HEK293T (cell line): ENCODE results near the gene KCNAB2.

Experiments used
- CTCF ChIA-PET: fragments of 350-600 bp; formaldehyde crosslinking; extraction: SDS; loops from one replicate; lab custom pipeline; 2021; ENCODE audit warnings: antibody characterized with exemption, inconsistent platforms; lab: Yijun Ruan, JAX
- POLR2A ChIA-PET: fragments of 350-600 bp; formaldehyde crosslinking; extraction: SDS; loops from one replicate; lab custom pipeline; 2020; ENCODE audit warnings: antibody characterized with exemption, inconsistent platforms; lab: Yijun Ruan, JAX
- DNase-seq: peaks from one replicate; pipeline ENCODE4 v3.0.0; 2012; ENCODE audit warnings: mixed read lengths; ENCODE audit errors: extremely low spot score
- ARNT ChIP-seq: fragments of 450-650 bp; IDR thresholded peaks from 2 replicates; pipeline ENCODE4 v1.6.1; 2017; ENCODE audit warnings: mild to moderate bottlenecking
- BHLHE40 ChIP-seq: fragments of 450-650 bp; IDR thresholded peaks from 2 replicates; pipeline ENCODE4 v1.6.1; 2016; ENCODE audit warnings: mild to moderate bottlenecking, moderate library complexity, borderline replicate concordance
- CTBP1 ChIP-seq: fragments of 450-650 bp; IDR thresholded peaks from 2 replicates; pipeline ENCODE4 v1.6.1; 2016; ENCODE audit warnings: borderline replicate concordance
- ELF4 ChIP-seq: fragments of 450-650 bp; IDR thresholded peaks from 2 replicates; pipeline ENCODE4 v1.6.1; 2017; ENCODE audit warnings: antibody characterized with exemption
- FOXA1 ChIP-seq: fragments of 450-650 bp; IDR thresholded peaks from 2 replicates; pipeline ENCODE4 v1.6.1; 2016; ENCODE audit warnings: mild to moderate bottlenecking
- FOXK2 ChIP-seq: fragments of 450-650 bp; IDR thresholded peaks from 2 replicates; pipeline ENCODE4 v1.6.1; 2016; ENCODE audit warnings: mild to moderate bottlenecking
- FOXM1 ChIP-seq: fragments of 450-650 bp; IDR thresholded peaks from 2 replicates; pipeline ENCODE4 v1.6.1; 2017; ENCODE audit warnings: mild to moderate bottlenecking, borderline replicate concordance
- HDGF ChIP-seq: fragments of 450-650 bp; IDR thresholded peaks from 2 replicates; pipeline ENCODE4 v1.6.1; 2017; ENCODE audit warnings: antibody characterized with exemption, borderline replicate concordance
- L3MBTL2 ChIP-seq: fragments of 450-650 bp; conservative IDR thresholded peaks from 2 replicates; pipeline ENCODE4 v1.6.1; 2016; ENCODE audit warnings: mild to moderate bottlenecking
- LEF1 ChIP-seq: fragments of 450-650 bp; IDR thresholded peaks from 2 replicates; pipeline ENCODE4 v1.6.1; 2017; ENCODE audit warnings: mild to moderate bottlenecking, borderline replicate concordance
- NFRKB ChIP-seq: fragments of 450-650 bp; IDR thresholded peaks from 2 replicates; pipeline ENCODE4 v1.6.1; 2016; ENCODE audit warnings: mild to moderate bottlenecking, moderate library complexity
- SP1 ChIP-seq: fragments of 450-650 bp; IDR thresholded peaks from 2 replicates; pipeline ENCODE4 v1.6.1; 2017
- SUZ12 ChIP-seq: fragments of 450-650 bp; IDR thresholded peaks from 2 replicates; pipeline ENCODE4 v1.6.1; 2016; ENCODE audit warnings: mild to moderate bottlenecking
- TARDBP ChIP-seq: fragments of 450-650 bp; IDR thresholded peaks from 2 replicates; pipeline ENCODE4 v1.6.1; 2016
- ZNF384 ChIP-seq: fragments of 450-650 bp; IDR thresholded peaks from 2 replicates; pipeline ENCODE4 v1.6.1; 2016
- TF ChIP-seq, protein P1 (sequence below): fragments of 450-650 bp; IDR thresholded peaks from 2 replicates; pipeline ENCODE4 v1.6.1; 2016

KCNAB2 gene

GRCh38 chr1:6141592-6141991 is 95.9 kb downstream of the KCNAB2 start:
- POLR2A ChIA-PET = no interaction called here
- CTCF ChIA-PET = interaction anchor here (1.1 to 1.4 kb wide), 2 partner anchors 10 to 63 kb away, joined by 3 read pairs; no protein-coding TSS in a partner anchor
- TF ChIP-seq ELF4 = no peak
- no peak for TF ChIP-seq FOXA1
- TF ChIP-seq FOXM1 = no peak
- TF ChIP-seq SUZ12 = no peak
- no peak for TF ChIP-seq TARDBP
- no peak for TF ChIP-seq BHLHE40
- TF ChIP-seq SP1 = no peak
- no peak for DNase-seq

DNA sequence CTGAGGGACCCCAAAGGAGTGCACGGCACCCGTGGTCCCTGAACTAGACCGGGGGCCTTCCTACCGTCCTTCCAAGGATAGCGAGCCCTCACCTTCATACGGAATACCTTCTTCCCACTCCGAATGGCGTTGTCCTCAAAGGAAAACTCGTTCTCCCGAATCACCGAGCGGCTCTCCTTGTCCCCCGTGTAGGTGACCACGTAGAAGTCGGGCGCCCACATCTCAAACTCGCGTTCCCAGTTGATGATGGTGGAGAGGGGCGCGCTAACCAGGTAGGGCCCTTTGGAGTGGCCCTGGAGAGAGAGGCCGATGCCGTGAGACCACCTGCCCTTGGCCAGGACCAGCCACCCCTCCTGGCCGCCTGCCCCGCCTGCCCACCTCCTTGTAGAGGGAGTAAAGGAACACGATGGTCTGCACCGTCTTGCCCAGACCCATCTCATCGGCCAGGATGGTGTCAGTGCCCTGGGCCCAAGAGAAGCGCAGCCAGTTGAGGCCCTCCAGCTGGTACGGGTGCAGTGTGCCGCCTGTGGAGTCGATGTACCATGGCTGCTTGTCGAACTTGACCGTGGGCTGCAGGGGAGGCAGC is 96.4 kb downstream of the KCNAB2 start:
- no peak for DNase-seq
- CTCF ChIA-PET = interaction anchor here (1.1 to 1.4 kb wide), 2 partner anchors 11 to 63 kb away, joined by 3 read pairs; no protein-coding TSS in a partner anchor
- POLR2A ChIA-PET = no interaction called here
- no peak for TF ChIP-seq NFRKB
- TF ChIP-seq CTBP1 = no peak
- TF ChIP-seq TARDBP = no peak
- no peak for TF ChIP-seq FOXA1
- TF ChIP-seq FOXM1 = no peak
- TF ChIP-seq, protein P1, sequence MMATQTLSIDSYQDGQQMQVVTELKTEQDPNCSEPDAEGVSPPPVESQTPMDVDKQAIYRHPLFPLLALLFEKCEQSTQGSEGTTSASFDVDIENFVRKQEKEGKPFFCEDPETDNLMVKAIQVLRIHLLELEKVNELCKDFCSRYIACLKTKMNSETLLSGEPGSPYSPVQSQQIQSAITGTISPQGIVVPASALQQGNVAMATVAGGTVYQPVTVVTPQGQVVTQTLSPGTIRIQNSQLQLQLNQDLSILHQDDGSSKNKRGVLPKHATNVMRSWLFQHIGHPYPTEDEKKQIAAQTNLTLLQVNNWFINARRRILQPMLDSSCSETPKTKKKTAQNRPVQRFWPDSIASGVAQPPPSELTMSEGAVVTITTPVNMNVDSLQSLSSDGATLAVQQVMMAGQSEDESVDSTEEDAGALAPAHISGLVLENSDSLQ = no peak
- no peak for TF ChIP-seq HDGF
- no peak for TF ChIP-seq ELF4
- no peak for TF ChIP-seq LEF1
- no peak for TF ChIP-seq FOXK2
- no peak for TF ChIP-seq ZNF384
- TF ChIP-seq ARNT = no peak
- TF ChIP-seq L3MBTL2 = no peak
- TF ChIP-seq BHLHE40 = no peak
- TF ChIP-seq SUZ12 = no peak
- TF ChIP-seq SP1 = no peak

GRCh38 chr1:6142734-6143133 is 97.0 kb downstream of the KCNAB2 start:
- no peak for DNase-seq
- POLR2A ChIA-PET = interaction anchor here (1.4 kb wide), 1 partner anchor 12 kb away, joined by 4 read pairs; no protein-coding TSS in a partner anchor
- CTCF ChIA-PET = no interaction called here
- no peak for TF ChIP-seq SUZ12
- TF ChIP-seq FOXK2 = no peak
- no peak for TF ChIP-seq CTBP1
- TF ChIP-seq ARNT = no peak
- TF ChIP-seq TARDBP = no peak
- TF ChIP-seq NFRKB = no peak
- no peak for TF ChIP-seq ZNF384
- no peak for TF ChIP-seq HDGF
- no peak for TF ChIP-seq FOXM1
- no peak for TF ChIP-seq FOXA1
- no peak for TF ChIP-seq SP1
- TF ChIP-seq LEF1 = no peak
- TF ChIP-seq BHLHE40 = no peak

DNA sequence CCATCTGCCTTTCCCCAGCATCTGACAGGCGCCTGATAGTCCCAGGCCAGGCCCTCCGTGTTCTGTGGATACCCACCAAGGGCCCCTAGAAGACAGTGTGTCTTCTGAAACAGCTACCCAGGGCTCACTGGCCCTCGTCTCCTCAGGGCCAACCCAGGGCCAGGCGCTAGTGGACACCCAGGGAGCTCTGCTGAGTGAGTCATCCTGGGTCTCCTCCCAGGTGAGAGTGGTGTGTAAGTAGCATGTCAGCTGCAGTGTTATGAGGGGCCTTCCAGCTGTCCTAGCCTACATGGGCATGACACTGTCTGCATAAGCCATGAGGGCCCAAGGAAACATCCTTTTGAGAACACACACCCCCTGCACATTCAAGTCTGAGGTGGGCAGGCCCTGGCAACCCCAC is 97.7 kb downstream of the KCNAB2 start:
- TF ChIP-seq FOXM1 = no peak
- TF ChIP-seq SUZ12 = no peak
- no peak for TF ChIP-seq NFRKB
- no peak for TF ChIP-seq BHLHE40
- TF ChIP-seq ZNF384 = no peak
- no peak for TF ChIP-seq SP1
- TF ChIP-seq ELF4 = no peak
- TF ChIP-seq, protein P1 = no peak
- no peak for TF ChIP-seq TARDBP
- TF ChIP-seq FOXK2 = no peak
- TF ChIP-seq FOXA1 = no peak
- no peak for TF ChIP-seq ARNT
- POLR2A ChIA-PET = interaction anchor here (1.4 kb wide), 1 partner anchor 13 kb away, joined by 4 read pairs; no protein-coding TSS in a partner anchor
- no peak for DNase-seq
- CTCF ChIA-PET = no interaction called here

GRCh38 chr1:6144175-6144574 is 98.5 kb downstream of the KCNAB2 start:
- TF ChIP-seq ZNF384 (no peak), LEF1 (no peak), L3MBTL2 (no peak), TARDBP (no peak), FOXA1 (no peak), ARNT (no peak), HDGF (no peak), BHLHE40 (no peak), CTBP1 (no peak), ELF4 (no peak), NFRKB (no peak)
- ChIA-PET POLR2A (interaction anchor here (1.4 kb wide), 1 partner anchor 14 kb away, joined by 4 read pairs; no protein-coding TSS in a partner anchor), CTCF (no interaction called here)

GRCh38 chr1:6144647-6145395 is 99.1 kb downstream of the KCNAB2 start:
- DNase-seq = no peak
- POLR2A ChIA-PET = no interaction called here
- CTCF ChIA-PET = interaction anchor here (1.6 kb wide), 1 partner anchor 60 kb away, joined by 3 read pairs; no protein-coding TSS in a partner anchor
- no peak for TF ChIP-seq ARNT
- no peak for TF ChIP-seq ZNF384

More at GRCh38 chr1:6144175-6144574, 98.5 kb downstream of the KCNAB2 start:
- DNase-seq = no peak
